K562 (cell line): ENCODE results near the gene MARCHF3. TPM values are rescaled to one million over a fixed set of nuclear protein-coding genes. Genes with fewer than 3 reads are reported as not detected.

Experiments
- ATAC-seq: fragments of 200-7000 bp; cut with Tn5 transposase; 3 replicates; pipeline ENCODE4 v1.9.1; 2020; ENCODE audit warnings: moderate library complexity
- BruUV-seq: library from RNA; stranded (reverse); fragments of 400-500 nt; replicated peaks from 2 replicates; lab custom pipeline; 2021; lab: Mats Ljungman, UMichigan
- CTCF ChIA-PET: fragments of 300-600 bp; formaldehyde crosslinking; extraction: SDS; loops from one replicate; lab custom pipeline; 2021; ENCODE audit warnings: low intra/inter-chr PET ratio; lab: Yijun Ruan, JAX
- POLR2A ChIA-PET: fragments of 300-600, 350-650 bp; sonication (Branson Sonifier 250); formaldehyde crosslinking; extraction: SDS; loops from one replicate; lab custom pipeline; 2021; ENCODE audit warnings: antibody characterized with exemption, inconsistent platforms; lab: Yijun Ruan, JAX
- DNase-seq, 4 experiments: peaks; one replicate each; pipeline versions ENCODE4 v3.0.0 to v3.0.0-alpha.2; 2011 to 2018; ENCODE audit warnings: low spot score in 3 of 4, mixed read lengths in 3 of 4; ENCODE audit errors: extremely low read depth in 1 of 4
- FAIRE-seq: peaks from 2 replicates; lab custom pipeline; 2011; peaks lifted over from hg19 to GRCh38; lab: Jason Lieb, UNC
- H2AFZ ChIP-seq: 2 replicates; pipeline ENCODE4 v1.6.0; 2011; ENCODE audit warnings: low read depth, low read length, control low read depth, inconsistent platforms
- H3K27ac ChIP-seq: fragments of 200-600 bp; 3 replicates; pipeline ENCODE4 v1.8.0; 2011; ENCODE audit warnings: low read depth, mild to moderate bottlenecking, control low read depth, inconsistent platforms, low read length, moderate library complexity, mixed read lengths; ENCODE audit errors: extremely low read depth
- H3K27me3 ChIP-seq, 2 experiments: fragments of 300-600 bp in 1 of 2; 2 replicates in 1 of 2; 3 replicates in 1 of 2; pipeline versions ENCODE4 v1.6.0 to v1.8.0; 2011; ENCODE audit warnings: inconsistent platforms in 2 of 2, low read length in 2 of 2, mild to moderate bottlenecking in 1 of 2, mixed read lengths in 1 of 2, moderate library complexity in 1 of 2; ENCODE audit not compliant: control insufficient read depth in 2 of 2, insufficient read depth in 2 of 2
- H3K36me3 ChIP-seq: fragments of 300-600 bp; 3 replicates; pipeline ENCODE4 v1.8.0; 2011; ENCODE audit warnings: mild to moderate bottlenecking, low read length, inconsistent platforms; ENCODE audit not compliant: control insufficient read depth, insufficient read depth
- H3K4me1 ChIP-seq, 2 experiments: fragments of 200-600 bp in 1 of 2; replicated peaks in 1 of 2; 2 replicates in 1 of 2; 3 replicates in 1 of 2; pipeline versions ENCODE4 v1.5.1 to v1.8.0; 2011; ENCODE audit warnings: inconsistent platforms in 2 of 2, low read length in 2 of 2, mild to moderate bottlenecking in 1 of 2, mixed read lengths in 1 of 2, moderate library complexity in 1 of 2; ENCODE audit not compliant: control insufficient read depth in 2 of 2, insufficient read depth in 2 of 2
- H3K4me2 ChIP-seq: 2 replicates; pipeline ENCODE4 v1.6.1; 2011; ENCODE audit warnings: low read length, control low read depth, inconsistent platforms, mixed read lengths; ENCODE audit not compliant: insufficient read depth
- H3K4me3 ChIP-seq: fragments of 200-600 bp; sonication (generic), shearing (Covaris generic); 2 replicates; pipeline ENCODE4 v1.5.1; 2016; ENCODE audit warnings: control low read depth, inconsistent platforms
- H3K79me2 ChIP-seq: fragments of 200-600 bp; 3 replicates; pipeline ENCODE4 v1.8.0; 2011; ENCODE audit warnings: low read length, inconsistent platforms; ENCODE audit not compliant: control insufficient read depth, insufficient read depth
- H3K9ac ChIP-seq, 2 experiments: 2 replicates each; pipeline versions ENCODE4 v1.6.0 to v1.6.1; 2011; ENCODE audit warnings: low read depth in 2 of 2, low read length in 2 of 2, control low read depth in 1 of 2, inconsistent platforms in 1 of 2, mild to moderate bottlenecking in 1 of 2, mixed read lengths in 1 of 2; ENCODE audit not compliant: insufficient read depth in 1 of 2
- H3K9me1 ChIP-seq: one replicate; pipeline ENCODE4 v1.6.0; 2011; ENCODE audit warnings: inconsistent platforms, mild to moderate bottlenecking, low read length, moderate library complexity; ENCODE audit not compliant: control insufficient read depth, insufficient read depth
- H3K9me3 ChIP-seq: replicated peaks from 2 replicates; pipeline ENCODE4 v1.5.1; 2011; ENCODE audit warnings: low read depth, low read length, inconsistent platforms; ENCODE audit not compliant: control insufficient read depth, insufficient read depth
- H4K20me1 ChIP-seq: replicated peaks from 2 replicates; pipeline ENCODE4 v1.6.1; 2011; ENCODE audit warnings: low read length, inconsistent platforms, mixed read lengths; ENCODE audit not compliant: control insufficient read depth, insufficient read depth
- CBX2 ChIP-seq: fragments of 200-600 bp; sonication (generic); IDR thresholded peaks from one replicate; pipeline ENCODE4 v1.6.1; 2012; ENCODE audit warnings: mild to moderate bottlenecking, low read length, inconsistent platforms; ENCODE audit not compliant: insufficient read depth, poor library complexity, severe bottlenecking
- GATAD2A ChIP-seq: fragments of 450-650 bp; IDR thresholded peaks from 2 replicates; pipeline ENCODE4 v1.6.1; 2017
- NELFE ChIP-seq: IDR thresholded peaks from 2 replicates; pipeline ENCODE4 v1.6.1; 2011; ENCODE audit warnings: mild to moderate bottlenecking; ENCODE audit not compliant: insufficient read depth, insufficient read length
- RAD21 ChIP-seq, 2 experiments: fragments of 250-450 bp in 1 of 2; fragments of 450-650 bp in 1 of 2; sonication (Bioruptor Pico) in 1 of 2; formaldehyde crosslinking in 1 of 2; IDR thresholded peaks in 1 of 2; conservative IDR thresholded peaks in 1 of 2; 2 replicates each; pipeline versions ENCODE4 v1.4.0 to v1.8.0; 2020 to 2022; ENCODE audit warnings: mild to moderate bottlenecking in 2 of 2, moderate library complexity in 1 of 2
- WGBS: fragments of 100-300 bp; shearing (Covaris generic); methylation state at CpG from one replicate; pipeline ENCODE4 v1.1.6; 2016; ENCODE audit warnings: low coverage, mixed read lengths; ENCODE audit not compliant: insufficient coverage; ENCODE audit errors: missing lambda C conversion rate; 5-methylcytosine and 5-hydroxymethylcytosine counted together
- in situ Hi-C: fragments of 300-500 bp; cut with MboI; formaldehyde crosslinking; loops from 4 replicates; pipeline ENCODE4 v1.15.0; 2018; ENCODE audit warnings: inconsistent platforms, mixed read lengths
- intact Hi-C: fragments of 100-400 bp; cut with micrococcal nuclease; formaldehyde crosslinking; loops from 2 replicates; pipeline ENCODE4 v1.14.2; 2022
- polyA plus RNA-seq, 8 experiments: library from polyadenylated mRNA; depleted of rRNA in 4 of 8; stranded (reverse) in 5 of 8; unstranded in 3 of 8; fragments of >200 nt; fragmentation: Nextera tagmentation in 2 of 8; fragmentation: Illumina TruSeq in 1 of 8; extraction: Ambion mirVana in 2 of 8; extraction: Trizol in 1 of 8; gene quantifications; 2 replicates each; pipeline versions ENCODE4 v1.2.1 to v1.2.3, GENCODE V29; 2011 to 2014; ENCODE audit warnings: inconsistent platforms in 1 of 8, missing spikeins in 1 of 8
- total RNA-seq, 7 experiments: library from RNA; depleted of rRNA in 6 of 7; stranded (reverse); fragments of >200 nt in 6 of 7; fragmentation: Illumina TruSeq in 2 of 7; extraction: Trizol in 2 of 7; gene quantifications; 2 replicates each; pipeline versions ENCODE4 v1.2.1 to v1.2.3, GENCODE V29; 2011 to 2021; ENCODE audit warnings: low replicate concordance in 1 of 7
- TF ChIP-seq, protein P1 (sequence below): sonication (generic); formaldehyde crosslinking; IDR thresholded peaks from 2 replicates; pipeline ENCODE4 v1.8.0; 2022; ENCODE audit warnings: missing genetic modification reagents, mild to moderate bottlenecking, moderate library complexity, borderline replicate concordance
- TF ChIP-seq, protein P2 (sequence below): fragments of 250-450 bp; sonication (Bioruptor Pico); IDR thresholded peaks from 2 replicates; pipeline ENCODE4 v1.9.0; 2021; ENCODE audit warnings: mild to moderate bottlenecking, inconsistent platforms
- TF ChIP-seq, protein P3 (sequence below): sonication (generic); IDR thresholded peaks from 2 replicates; pipeline ENCODE4 v1.6.1; 2016
- TF ChIP-seq, protein P4 (sequence below), 3 experiments: IDR thresholded peaks in 2 of 3; conservative IDR thresholded peaks in 1 of 3; 2 replicates each; pipeline ENCODE4 v1.5.1; 2011 to 2012; ENCODE audit warnings: low read length in 3 of 3, mild to moderate bottlenecking in 3 of 3, control low read depth in 2 of 3, improper control_type of control experiment in 1 of 3, inconsistent platforms in 1 of 3, low read depth in 1 of 3, mixed read lengths in 1 of 3, moderate library complexity in 1 of 3; ENCODE audit not compliant: insufficient read depth in 2 of 3

The MARCHF3 gene
- total and polyA plus RNA-seq, 9 of the 15 experiments (the other 6 are each of a cell fraction or from before 2014, with no cell fraction given) = 5.6 to 37.4 (median 16.5) TPM

DNA sequence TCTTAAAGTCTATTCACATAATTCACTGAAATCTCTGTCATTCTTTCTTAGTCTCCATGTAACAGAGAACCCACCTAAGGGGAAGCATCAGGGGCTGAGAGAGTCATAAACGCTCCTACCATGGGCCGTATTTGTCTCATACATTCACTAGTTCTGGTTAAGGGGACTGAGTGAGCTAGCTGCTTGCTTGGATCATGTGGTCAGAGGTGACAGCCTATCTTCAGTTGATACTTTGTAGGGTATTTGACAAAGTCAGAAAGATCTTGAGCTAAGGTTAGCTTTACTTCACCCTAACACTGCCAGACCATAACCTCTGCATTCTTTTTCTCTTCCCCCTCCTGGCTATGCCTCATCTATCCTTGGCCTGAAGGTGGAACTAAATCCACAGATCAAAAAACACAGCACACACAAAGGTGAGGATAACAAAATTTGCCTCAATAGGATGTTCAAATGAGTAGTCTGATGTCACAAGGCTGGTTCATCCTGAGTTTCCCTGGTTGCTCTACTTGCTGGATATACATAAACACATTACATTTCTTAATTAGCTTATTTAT, 66.5 kb downstream of the MARCHF3 start:
- CTCF ChIA-PET = no interaction called here
- ATAC-seq = peak; percentile 71
- Histone ChIP-seq H3K9me3 (no peaks in the 10 kb centered on the region), H3K9ac (no peak overlapping the region), H3K27ac (no peak overlapping the region; the same call in 2 of the 3 replicates), H3K27me3 (no peaks in the 10 kb centered on the region), H3K9me1 (no peaks in the 10 kb centered on the region), H4K20me1 (no peaks in the 10 kb centered on the region), H3K4me1 (peaks cover 5 to 36% of the 10 kb centered on the region in 2 experiments; a peak in 4 of 5 replicates), H3K4me3 (no peak overlapping the region), H3K79me2 (peaks cover 84% of the 10 kb centered on the region), H3K4me2 (no peak overlapping the region), H2AFZ (no peak overlapping the region), H3K36me3 (no peaks in the 10 kb centered on the region; the same call in 2 of the 3 replicates)
- DNase-seq = no peak
- TF ChIP-seq, protein P1, sequence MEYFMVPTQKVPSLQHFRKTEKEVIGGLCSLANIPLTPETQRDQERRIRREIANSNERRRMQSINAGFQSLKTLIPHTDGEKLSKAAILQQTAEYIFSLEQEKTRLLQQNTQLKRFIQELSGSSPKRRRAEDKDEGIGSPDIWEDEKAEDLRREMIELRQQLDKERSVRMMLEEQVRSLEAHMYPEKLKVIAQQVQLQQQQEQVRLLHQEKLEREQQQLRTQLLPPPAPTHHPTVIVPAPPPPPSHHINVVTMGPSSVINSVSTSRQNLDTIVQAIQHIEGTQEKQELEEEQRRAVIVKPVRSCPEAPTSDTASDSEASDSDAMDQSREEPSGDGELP (CRISPR knock-in tag) = no peak
- no peak for TF ChIP-seq CBX2
- no peak for TF ChIP-seq GATAD2A
- TF ChIP-seq, protein P2, sequence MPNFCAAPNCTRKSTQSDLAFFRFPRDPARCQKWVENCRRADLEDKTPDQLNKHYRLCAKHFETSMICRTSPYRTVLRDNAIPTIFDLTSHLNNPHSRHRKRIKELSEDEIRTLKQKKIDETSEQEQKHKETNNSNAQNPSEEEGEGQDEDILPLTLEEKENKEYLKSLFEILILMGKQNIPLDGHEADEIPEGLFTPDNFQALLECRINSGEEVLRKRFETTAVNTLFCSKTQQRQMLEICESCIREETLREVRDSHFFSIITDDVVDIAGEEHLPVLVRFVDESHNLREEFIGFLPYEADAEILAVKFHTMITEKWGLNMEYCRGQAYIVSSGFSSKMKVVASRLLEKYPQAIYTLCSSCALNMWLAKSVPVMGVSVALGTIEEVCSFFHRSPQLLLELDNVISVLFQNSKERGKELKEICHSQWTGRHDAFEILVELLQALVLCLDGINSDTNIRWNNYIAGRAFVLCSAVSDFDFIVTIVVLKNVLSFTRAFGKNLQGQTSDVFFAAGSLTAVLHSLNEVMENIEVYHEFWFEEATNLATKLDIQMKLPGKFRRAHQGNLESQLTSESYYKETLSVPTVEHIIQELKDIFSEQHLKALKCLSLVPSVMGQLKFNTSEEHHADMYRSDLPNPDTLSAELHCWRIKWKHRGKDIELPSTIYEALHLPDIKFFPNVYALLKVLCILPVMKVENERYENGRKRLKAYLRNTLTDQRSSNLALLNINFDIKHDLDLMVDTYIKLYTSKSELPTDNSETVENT (CRISPR knock-in tag) = no peak
- TF ChIP-seq, protein P3, sequence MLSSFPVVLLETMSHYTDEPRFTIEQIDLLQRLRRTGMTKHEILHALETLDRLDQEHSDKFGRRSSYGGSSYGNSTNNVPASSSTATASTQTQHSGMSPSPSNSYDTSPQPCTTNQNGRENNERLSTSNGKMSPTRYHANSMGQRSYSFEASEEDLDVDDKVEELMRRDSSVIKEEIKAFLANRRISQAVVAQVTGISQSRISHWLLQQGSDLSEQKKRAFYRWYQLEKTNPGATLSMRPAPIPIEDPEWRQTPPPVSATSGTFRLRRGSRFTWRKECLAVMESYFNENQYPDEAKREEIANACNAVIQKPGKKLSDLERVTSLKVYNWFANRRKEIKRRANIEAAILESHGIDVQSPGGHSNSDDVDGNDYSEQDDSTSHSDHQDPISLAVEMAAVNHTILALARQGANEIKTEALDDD = peak; percentile 84
- peak in 1 of 2 experiments; percentile 51; a peak in 3 of 4 replicates for TF ChIP-seq RAD21 (CRISPR knock-in tag; conservative IDR thresholded peaks at IDR 0.05 in 1 of 2, IDR thresholded peaks at IDR 0.05 in 1 of 2)
- no peak for TF ChIP-seq NELFE
- TF ChIP-seq, protein P4, sequence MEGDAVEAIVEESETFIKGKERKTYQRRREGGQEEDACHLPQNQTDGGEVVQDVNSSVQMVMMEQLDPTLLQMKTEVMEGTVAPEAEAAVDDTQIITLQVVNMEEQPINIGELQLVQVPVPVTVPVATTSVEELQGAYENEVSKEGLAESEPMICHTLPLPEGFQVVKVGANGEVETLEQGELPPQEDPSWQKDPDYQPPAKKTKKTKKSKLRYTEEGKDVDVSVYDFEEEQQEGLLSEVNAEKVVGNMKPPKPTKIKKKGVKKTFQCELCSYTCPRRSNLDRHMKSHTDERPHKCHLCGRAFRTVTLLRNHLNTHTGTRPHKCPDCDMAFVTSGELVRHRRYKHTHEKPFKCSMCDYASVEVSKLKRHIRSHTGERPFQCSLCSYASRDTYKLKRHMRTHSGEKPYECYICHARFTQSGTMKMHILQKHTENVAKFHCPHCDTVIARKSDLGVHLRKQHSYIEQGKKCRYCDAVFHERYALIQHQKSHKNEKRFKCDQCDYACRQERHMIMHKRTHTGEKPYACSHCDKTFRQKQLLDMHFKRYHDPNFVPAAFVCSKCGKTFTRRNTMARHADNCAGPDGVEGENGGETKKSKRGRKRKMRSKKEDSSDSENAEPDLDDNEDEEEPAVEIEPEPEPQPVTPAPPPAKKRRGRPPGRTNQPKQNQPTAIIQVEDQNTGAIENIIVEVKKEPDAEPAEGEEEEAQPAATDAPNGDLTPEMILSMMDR (IDR thresholded peaks at IDR 0.05 in 2 of 3, conservative IDR thresholded peaks at IDR 0.05 in 1 of 3; ENCODE audit: insufficient read depth in 2 of 3, low read depth in 1 of 3, low read length in 3 of 3) = peak in 2 of 3 experiments; percentile 5 to 32; a peak in 3 of 6 replicates
- FAIRE-seq = peak; percentile 26
- in situ Hi-C loops (no loop called here), intact Hi-C loops (loop anchor here (1.0 kb wide), 1 partner anchor 78 kb away; no protein-coding TSS in a partner anchor)
- POLR2A ChIA-PET = no interaction called here
- 92% methylated on average over 2 of the region's 2 CpGs for WGBS
- no TSS peak for BruUV-seq
